GM20431 (cell line): ENCODE results near the gene NLRX1.
"Not testable (repeated sequence)": the region's sequence is repeated elsewhere in the genome, so short reads cannot be mapped to it uniquely, and the experiment has no call there.

ENCODE experiments used
- in situ Hi-C: fragments of 300-500 bp; cut with MseI, MboI; formaldehyde crosslinking; loops from one replicate; pipeline ENCODE4 v1.15.0; 2020; ENCODE audit warnings: low sequenced_read_pairs; ENCODE audit not compliant: unreplicated experiment

The NLRX1 gene

GRCh38 chr11:119168471-119169281, at the start of gene NLRX1:
NLRX1 (plus strand) TSS chr11:119168725; CDS start chr11:119171404, 2,679 bp downstream.
- in situ Hi-C loops = no loop called here

DNA sequence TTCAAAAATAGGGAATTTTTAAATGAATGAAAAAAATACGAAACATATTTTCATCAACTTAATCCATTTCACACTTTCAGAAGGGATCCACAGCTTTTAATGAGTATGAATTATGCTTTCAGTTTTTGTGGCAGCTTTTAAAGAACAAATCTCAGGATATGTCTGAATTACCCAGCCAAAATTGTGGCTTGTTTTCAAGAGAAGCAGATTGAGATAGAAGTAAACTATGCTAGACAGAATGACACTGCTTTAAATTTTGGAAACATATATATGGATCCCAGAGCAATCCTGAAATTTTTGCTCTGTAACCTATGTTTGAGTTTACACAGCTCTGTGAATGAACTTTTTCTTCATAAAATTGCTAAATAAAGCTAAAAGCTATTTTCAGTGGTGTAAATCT, 49.6 kb upstream of the NLRX1 start:
- in situ Hi-C loops = no loop called here

GRCh38 chr11:119120639-119121007, 47.9 kb upstream of the NLRX1 start:
- in situ Hi-C loops = no loop called here

GRCh38 chr11:119121008-119121810, 47.3 kb upstream of the NLRX1 start, which contains the start of gene HINFP:
HINFP (plus strand) TSS chr11:119121580; CDS start chr11:119126945, 5,365 bp downstream.
- in situ Hi-C loops = no loop called here

DNA sequence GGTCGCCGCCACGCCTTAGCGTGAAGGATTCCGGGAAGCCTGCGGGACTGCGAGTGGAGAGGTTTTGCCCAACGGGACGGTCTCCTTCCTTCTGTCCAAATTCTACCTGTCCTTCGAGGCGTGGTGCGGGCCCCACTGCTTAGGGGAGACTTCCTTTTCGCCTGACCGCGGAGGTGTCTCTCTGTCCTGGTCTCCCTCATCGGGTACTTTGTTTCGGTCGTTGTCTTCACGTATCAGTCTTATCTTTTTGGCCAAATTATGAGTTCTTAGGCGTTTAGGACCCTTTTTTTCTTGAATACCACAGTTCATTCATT, 46.8 kb upstream of the NLRX1 start:
- in situ Hi-C loops = no loop called here

DNA sequence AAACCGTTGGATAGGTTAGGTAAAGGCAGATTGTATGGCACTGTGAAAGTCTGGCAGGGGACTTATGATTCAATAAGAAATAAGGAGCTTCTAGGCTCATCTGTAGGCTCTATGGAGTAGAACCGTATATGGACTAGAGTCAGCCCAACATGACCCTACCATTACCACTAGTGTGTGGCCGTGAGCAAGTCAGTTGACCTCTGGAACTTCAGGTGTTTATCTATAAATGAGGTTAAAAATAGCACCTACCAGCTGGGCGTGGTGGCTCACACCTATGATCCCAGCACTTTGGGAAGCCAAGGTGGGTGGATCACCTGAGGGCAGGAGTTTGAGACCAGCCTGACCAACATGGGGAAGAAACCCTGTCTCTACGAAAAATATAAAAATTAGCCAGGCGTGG, 42.7 kb upstream of the NLRX1 start:
- in situ Hi-C loops = no loop called here

GRCh38 chr11:119126675-119127268, 41.8 kb upstream of the NLRX1 start:
- in situ Hi-C loops = no loop called here

- in situ Hi-C loops = no loop called here
Observed at GRCh38 chr11:119130662-119131061, 37.9 kb upstream of the NLRX1 start.

DNA sequence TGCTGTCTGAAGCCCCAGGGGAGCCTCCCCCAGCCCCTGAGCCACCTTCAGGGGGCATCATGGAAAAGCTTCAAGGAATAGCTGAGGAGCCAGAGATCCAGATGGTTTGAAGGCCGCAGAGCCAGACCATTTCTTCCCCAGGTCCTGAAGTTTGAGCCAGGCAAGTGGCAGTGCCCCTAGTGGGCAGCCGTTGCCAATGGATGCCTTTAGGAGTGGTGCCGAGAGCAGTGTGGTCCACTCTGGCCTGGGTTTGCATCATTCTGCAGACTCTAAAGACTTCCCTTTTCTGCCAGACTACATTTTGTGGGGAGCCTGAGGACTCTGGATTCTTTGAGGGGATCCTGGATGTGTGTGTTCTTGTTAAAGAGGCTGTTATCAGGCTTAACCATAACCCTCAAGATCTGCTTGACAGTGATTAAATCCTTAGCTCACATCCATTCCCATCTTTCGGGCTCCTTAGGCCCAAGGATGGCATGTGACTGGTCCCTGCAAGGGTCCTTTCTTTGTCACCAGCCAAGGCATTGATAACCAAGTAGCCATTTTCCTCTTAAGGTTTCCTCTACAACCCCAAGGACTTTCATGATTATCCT, 34.0 kb upstream of the NLRX1 start:
- in situ Hi-C loops = no loop called here

DNA sequence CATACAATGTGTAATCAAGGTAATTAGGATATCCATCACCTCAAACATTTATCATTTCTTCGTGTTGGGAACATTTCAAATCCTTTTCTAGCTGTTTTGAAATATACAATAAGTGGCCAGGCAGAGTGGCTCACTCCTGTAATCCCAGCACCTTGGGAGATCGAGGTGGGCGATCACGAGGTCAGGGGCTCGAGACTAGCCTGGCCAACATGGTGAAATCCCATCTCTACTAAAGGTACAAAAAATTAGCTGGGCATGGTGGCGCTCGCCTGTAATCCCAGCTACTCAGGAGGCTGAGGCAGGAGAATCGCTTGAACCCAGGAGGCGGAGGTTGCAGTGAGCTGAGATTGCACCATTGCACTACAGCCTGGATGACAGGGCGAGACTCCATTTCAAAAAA, 29.2 kb upstream of the NLRX1 start:
- in situ Hi-C loops = not testable (repeated sequence)

- in situ Hi-C loops = no loop called here
Observed at GRCh38 chr11:119144825-119145486, 23.6 kb upstream of the NLRX1 start.

DNA sequence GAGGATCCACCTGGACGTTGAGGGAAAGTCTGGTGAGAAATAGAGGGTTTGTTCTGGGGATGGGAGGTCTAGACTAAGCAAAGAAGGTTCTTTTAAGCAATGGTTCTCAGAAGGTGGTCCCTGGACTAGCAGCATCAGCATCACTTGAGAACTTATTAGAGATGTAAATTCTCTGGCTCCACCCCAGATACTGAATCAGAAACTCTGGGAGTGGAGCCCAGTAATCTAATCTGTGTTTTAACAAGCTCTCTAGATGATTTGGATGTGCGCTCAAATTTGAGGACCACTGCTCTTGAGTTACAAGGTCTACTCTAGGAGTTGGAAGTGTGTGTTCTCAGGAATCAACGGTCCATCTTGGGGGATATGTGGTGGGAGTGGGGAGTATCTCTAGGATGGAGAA, 23.0 kb upstream of the NLRX1 start:
- in situ Hi-C loops = no loop called here

- in situ Hi-C loops = no loop called here
Observed at GRCh38 chr11:119147604-119148333, 20.8 kb upstream of the NLRX1 start.

GRCh38 chr11:119148720-119149017, 19.9 kb upstream of the NLRX1 start:
- in situ Hi-C loops = no loop called here

- in situ Hi-C loops = no loop called here
Observed at GRCh38 chr11:119149018-119149785, 19.3 kb upstream of the NLRX1 start, which contains the start of gene ABCG4. ABCG4 (plus strand) TSS chr11:119149052; CDS start chr11:119149966, 914 bp downstream.

- in situ Hi-C loops = no loop called here
Observed at GRCh38 chr11:119149786-119150275, 18.7 kb upstream of the NLRX1 start.

GRCh38 chr11:119152043-119152442, 16.5 kb upstream of the NLRX1 start:
- in situ Hi-C loops = no loop called here

DNA sequence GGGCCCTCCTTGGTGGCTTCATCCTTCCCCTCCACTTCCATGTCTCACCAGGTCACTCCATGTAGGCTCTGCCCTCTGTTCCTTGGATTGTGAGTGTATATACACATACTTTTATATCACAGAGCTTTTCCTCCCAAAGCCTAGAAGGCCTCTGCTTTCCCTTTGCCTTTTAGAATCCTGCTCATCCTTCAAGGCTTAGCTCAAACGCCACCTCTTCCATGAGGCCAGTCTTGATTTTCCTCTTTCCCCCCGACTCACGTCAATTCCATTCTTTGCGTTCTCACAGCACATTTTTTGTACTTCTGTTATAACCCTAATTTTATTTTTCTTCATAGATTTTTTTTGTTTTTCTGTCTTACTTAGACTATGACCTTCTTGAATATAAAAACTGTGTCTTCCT, 15.9 kb upstream of the NLRX1 start:
- in situ Hi-C loops = no loop called here
